ENCODE results near the gene TAF4.
"Not testable (repeated sequence)": the region's sequence is repeated elsewhere in the genome, so short reads cannot be mapped to it uniquely, and the experiment has no call there.

TAF4 gene

GRCh38 chr20:61958773-61959700 lies 106.6 kb downstream of the TAF4 start:
- DNase-seq = no peak

- no peak for DNase-seq
These were observed 107.5 kb downstream of the TAF4 start for GRCh38 chr20:61957961-61958715.

- no peak for DNase-seq
These were observed 109.0 kb downstream of the TAF4 start for GRCh38 chr20:61956396-61957342.

GRCh38 chr20:61955668-61956395 lies 109.8 kb downstream of the TAF4 start:
- DNase-seq = no peak

- DNase-seq = no peak
These were observed 111.2 kb downstream of the TAF4 start for GRCh38 chr20:61954276-61955021.

GRCh38 chr20:61953037-61954021 lies 112.4 kb downstream of the TAF4 start:
- no peak for DNase-seq

GRCh38 chr20:61951695-61952533 lies 113.8 kb downstream of the TAF4 start:
- no peak for DNase-seq

- DNase-seq = no peak
These were observed 115.0 kb downstream of the TAF4 start for GRCh38 chr20:61950641-61951071.

GRCh38 chr20:61949714-61950640 lies 115.7 kb downstream of the TAF4 start:
- no peak for DNase-seq

- no peak for DNase-seq
These were observed 116.3 kb downstream of the TAF4 start for GRCh38 chr20:61949363-61949713.

- DNase-seq = no peak
These were observed 116.9 kb downstream of the TAF4 start for GRCh38 chr20:61948586-61949362.

- not testable (repeated sequence) for DNase-seq
These were observed 117.6 kb downstream of the TAF4 start for GRCh38 chr20:61948056-61948455.

- DNase-seq = not testable (repeated sequence)
These were observed 120.2 kb downstream of the TAF4 start for GRCh38 chr20:61945495-61945894.

GRCh38 chr20:61944967-61945366 lies 120.7 kb downstream of the TAF4 start:
- DNase-seq = not testable (repeated sequence)

GRCh38 chr20:61942526-61942925 lies 123.2 kb downstream of the TAF4 start:
- DNase-seq = no peak

GRCh38 chr20:61941721-61942405 lies 123.8 kb downstream of the TAF4 start:
- DNase-seq = no peak

Measured in CD4-positive, alpha-beta T cell treated with Interleukin-17A for 4 hours (primary cell).